T-cell (primary cell): ENCODE results near the gene ZKSCAN5. TPM values are rescaled to one million over a fixed set of nuclear protein-coding genes. Genes with fewer than 3 reads are reported as not detected.
A peak's percentile ranks its signal among the peaks of the same experiment; 100 is the strongest.

Experiments
- ATAC-seq, 4 experiments: fragments of 200-7000 bp in 3 of 4; fragments of 150-1000 bp in 1 of 4; cut with Tn5 transposase; replicated peaks in 1 of 4; 1 replicate in 3 of 4; 2 replicates in 1 of 4; pipeline ENCODE4 v1.10.0; 2021; ENCODE audit warnings: moderate library complexity in 3 of 4, mild to moderate bottlenecking in 2 of 4, moderate number of reproducible peaks in 1 of 4
- CTCF ChIA-PET, 2 donors: fragments of 300-600 bp; sonication (Branson Sonifier 250); formaldehyde crosslinking; loops; one replicate each; lab custom pipeline; 2022; ENCODE audit warnings: antibody characterized with exemption in 2 of 2; lab: Charles Lee
- POLR2A ChIA-PET, 2 donors: fragments of 300-600 bp; sonication (Branson Sonifier 250); formaldehyde crosslinking; loops; one replicate each; lab custom pipeline; 2022; ENCODE audit warnings: antibody characterized with exemption in 2 of 2; lab: Charles Lee
- DNase-seq, 35 experiments: peaks; one replicate each; pipeline versions ENCODE4 v3.0.0 to v3.0.0-alpha.2; 2013 to 2023
- H3K27ac ChIP-seq: one replicate; pipeline ENCODE4 v1.5.1; 2013; ENCODE audit warnings: low read length
- H3K27me3 ChIP-seq, 2 experiments: replicated peaks in 1 of 2; 1 replicate in 1 of 2; 2 replicates in 1 of 2; pipeline versions ENCODE4 v1.6.1 to v1.7.0; 2013; ENCODE audit warnings: low read length in 1 of 2, mixed read lengths in 1 of 2; ENCODE audit not compliant: control insufficient read depth in 2 of 2, insufficient read depth in 2 of 2; ENCODE audit errors: extremely low read depth in 1 of 2
- H3K36me3 ChIP-seq, 2 donors: 1 replicate in 1 of 2; 2 replicates in 1 of 2; pipeline versions ENCODE4 v1.6.1 to v1.7.0; 2013; ENCODE audit warnings: low read length in 1 of 2; ENCODE audit not compliant: control insufficient read depth in 2 of 2, insufficient read depth in 1 of 2; ENCODE audit errors: extremely low read depth in 1 of 2
- H3K4me1 ChIP-seq, 2 experiments: 1 replicate in 1 of 2; 2 replicates in 1 of 2; pipeline versions ENCODE4 v1.6.1 to v1.7.0; 2013; ENCODE audit warnings: low read length in 2 of 2, mixed read lengths in 1 of 2; ENCODE audit not compliant: insufficient read depth in 2 of 2, control insufficient read depth in 1 of 2; ENCODE audit errors: extremely low read depth in 1 of 2
- H3K4me3 ChIP-seq, 2 donors: 1 replicate in 1 of 2; 2 replicates in 1 of 2; pipeline versions ENCODE4 v1.5.1 to v1.7.0; 2013; ENCODE audit warnings: mild to moderate bottlenecking in 2 of 2, low read length in 1 of 2, moderate library complexity in 1 of 2; ENCODE audit not compliant: control insufficient read depth in 1 of 2; ENCODE audit errors: extremely low read depth in 1 of 2
- H3K9me3 ChIP-seq: 2 replicates; pipeline ENCODE4 v1.7.0; 2013
- H3K27ac Mint-ChIP-seq, 2 donors: one replicate each; pipeline ENCODE4 v1.8.0; 2020 to 2021; ENCODE audit warnings: mild to moderate bottlenecking in 2 of 2, mixed read lengths in 2 of 2
- H3K27me3 Mint-ChIP-seq, 2 donors: one replicate each; pipeline ENCODE4 v1.8.0; 2021 to 2022; ENCODE audit warnings: mixed read lengths in 2 of 2
- H3K36me3 Mint-ChIP-seq: one replicate; pipeline ENCODE4 v1.8.0; 2021; ENCODE audit warnings: mixed read lengths
- H3K4me1 Mint-ChIP-seq, 3 donors: one replicate each; pipeline ENCODE4 v1.8.0; 2020 to 2022; ENCODE audit warnings: mixed read lengths in 3 of 3, mild to moderate bottlenecking in 1 of 3
- H3K4me3 Mint-ChIP-seq, 3 donors: one replicate each; pipeline ENCODE4 v1.8.0; 2020 to 2022; ENCODE audit warnings: mild to moderate bottlenecking in 3 of 3, mixed read lengths in 3 of 3, moderate library complexity in 3 of 3
- H3K9me3 Mint-ChIP-seq, 3 donors: one replicate each; pipeline ENCODE4 v1.8.0; 2020 to 2022; ENCODE audit warnings: mixed read lengths in 3 of 3
- WGBS: methylation state at CpG from one replicate; pipeline ENCODE4 v1.1.5; 2013; ENCODE audit warnings: missing lambda C conversion rate; ENCODE audit not compliant: insufficient coverage; 5-methylcytosine and 5-hydroxymethylcytosine counted together
- total RNA-seq, 35 experiments: library from RNA in 6 of 35; stranded (reverse) in 6 of 35; fragments of 120-200 nt in 1 of 35; gene quantifications; one replicate each; pipeline versions ENCODE4 v1.2.1 to v1.2.4 and lab custom pipeline; 2013 to 2026

Gene ZKSCAN5
- total RNA-seq, 5 donors from 2014 or later (not counting 1 experiment from before 2014, with no cell fraction given) = 5.4 to 9.1 (median 8.2) TPM

GRCh38 chr7:99558306-99559174, 54.1 kb downstream of the ZKSCAN5 start, which contains the start of gene ZNF655:
TSS of gene ZNF655 (plus strand) at chr7:99558642. CDS start at chr7:99560560, 1,918 bp downstream.
- peak; percentile 86 to 96 (median 93) for DNase-seq
- WGBS = under 1% methylated on average over 70 of the region's 73 CpGs
- peak within 1 kb of the TSS; percentile 95 for H3K27ac ChIP-seq
- Mint-ChIP-seq H3K4me3 (peak within 1 kb of the TSS; percentile 93 to 99 (median 99)), H3K27me3 (no peaks in the 10 kb centered on the region), H3K9me3 (no peaks in the 10 kb centered on the region), H3K27ac (peak within 1 kb of the TSS; percentile 99 to 100), H3K4me1 (peaks cover 55 to 66% (median 59%) of the 10 kb centered on the region in 3 donors), H3K36me3 (peaks cover 35% of the 10 kb centered on the region)
- peak; percentile 84 to 88 (median 84) for ATAC-seq
- ChIA-PET CTCF (interaction anchor here in 1 of 2 donors (1.0 kb wide), 1 partner anchor 58 kb away, joined by 5 read pairs; the partner anchor contains the start of gene ZSCAN25), POLR2A (interaction anchor here (0.6 to 1.7 kb wide), 7 partner anchors 54 to 1331 kb away, joined by 3 to 12 read pairs (median 3); partner anchors contain the start of genes ZKSCAN5 (in 2 of the 2) and UFSP1 (in 1 of the 2))
- no peaks in the 10 kb centered on the region for H3K27me3 ChIP-seq
- peaks cover 14 to 34% of the 10 kb centered on the region in 2 experiments for H3K4me1 ChIP-seq
- peak within 1 kb of the TSS; percentile 85 to 98 for H3K4me3 ChIP-seq
- no peaks in the 10 kb centered on the region for H3K9me3 ChIP-seq
- H3K36me3 ChIP-seq = peaks cover 9 to 51% of the 10 kb centered on the region in 2 donors

DNA sequence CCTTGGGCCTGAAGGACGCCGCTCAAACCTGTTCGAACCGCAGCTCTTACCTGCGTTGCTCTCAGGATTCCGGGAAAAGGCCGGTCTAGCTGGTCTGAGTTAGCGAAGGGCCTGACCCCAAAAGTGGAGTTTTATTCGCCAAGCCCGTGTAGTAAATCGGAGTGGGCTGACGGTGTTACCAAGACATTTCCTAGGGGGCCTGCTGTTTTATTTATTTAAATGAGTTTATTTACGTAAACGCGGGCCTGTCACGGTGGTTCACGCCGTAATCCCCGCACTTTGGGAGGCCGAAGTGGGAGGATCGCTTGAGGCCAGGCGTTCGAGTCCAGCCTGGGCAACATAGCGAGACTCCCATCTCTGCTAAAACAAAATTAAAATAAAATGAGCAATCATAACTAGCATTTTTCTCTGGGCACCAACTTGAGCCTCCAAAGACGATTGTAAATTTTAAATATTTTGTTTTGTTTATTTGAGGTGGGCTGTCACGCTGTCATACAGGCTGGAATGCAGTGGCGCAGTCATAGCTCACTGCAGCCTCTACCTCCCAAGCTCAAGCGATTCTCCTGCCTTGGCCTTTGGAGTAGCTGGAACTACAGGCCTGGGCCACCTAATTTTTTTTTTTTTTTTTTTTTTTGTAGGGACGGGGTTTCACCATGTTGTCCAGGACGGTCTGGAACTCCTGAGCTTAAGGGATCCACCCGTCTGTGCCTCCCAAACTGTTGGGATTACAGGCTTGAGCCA, 54.9 kb downstream of the ZKSCAN5 start:
- WGBS = 2% methylated on average over 12 of the region's 31 CpGs
- Histone ChIP-seq H3K27ac (peak overlapping the region; percentile 95), H3K9me3 (no peaks in the 10 kb centered on the region), H3K4me3 (peak overlapping the region; percentile 85 to 98), H3K36me3 (peaks cover 12 to 59% of the 10 kb centered on the region in 2 donors), H3K27me3 (no peaks in the 10 kb centered on the region), H3K4me1 (peaks cover 14 to 34% of the 10 kb centered on the region in 2 experiments)
- ChIA-PET POLR2A (interaction anchor here (0.6 kb wide), 4 partner anchors 17 to 1330 kb away, joined by 3 to 8 read pairs (median 6); partner anchors contain the start of gene UFSP1 (in 1 of the 2)), CTCF (interaction anchor here (0.6 to 1.2 kb wide), 8 partner anchors 21 to 523 kb away, joined by 3 to 11 read pairs (median 4); partner anchors contain the start of genes BUD31 (in 1 of the 2) and ZSCAN25 (in 1 of the 2))
- ATAC-seq = no peak
- Mint-ChIP-seq H3K4me1 (peaks cover 63 to 71% (median 67%) of the 10 kb centered on the region in 3 donors), H3K27me3 (no peaks in the 10 kb centered on the region), H3K9me3 (no peaks in the 10 kb centered on the region), H3K36me3 (peaks cover 43% of the 10 kb centered on the region), H3K27ac (peak overlapping the region; percentile 99 to 100), H3K4me3 (peak overlapping the region; percentile 93 to 99 (median 99))
- peak in 4 of 35 experiments; percentile 1 to 50 (median 8) for DNase-seq

DNA sequence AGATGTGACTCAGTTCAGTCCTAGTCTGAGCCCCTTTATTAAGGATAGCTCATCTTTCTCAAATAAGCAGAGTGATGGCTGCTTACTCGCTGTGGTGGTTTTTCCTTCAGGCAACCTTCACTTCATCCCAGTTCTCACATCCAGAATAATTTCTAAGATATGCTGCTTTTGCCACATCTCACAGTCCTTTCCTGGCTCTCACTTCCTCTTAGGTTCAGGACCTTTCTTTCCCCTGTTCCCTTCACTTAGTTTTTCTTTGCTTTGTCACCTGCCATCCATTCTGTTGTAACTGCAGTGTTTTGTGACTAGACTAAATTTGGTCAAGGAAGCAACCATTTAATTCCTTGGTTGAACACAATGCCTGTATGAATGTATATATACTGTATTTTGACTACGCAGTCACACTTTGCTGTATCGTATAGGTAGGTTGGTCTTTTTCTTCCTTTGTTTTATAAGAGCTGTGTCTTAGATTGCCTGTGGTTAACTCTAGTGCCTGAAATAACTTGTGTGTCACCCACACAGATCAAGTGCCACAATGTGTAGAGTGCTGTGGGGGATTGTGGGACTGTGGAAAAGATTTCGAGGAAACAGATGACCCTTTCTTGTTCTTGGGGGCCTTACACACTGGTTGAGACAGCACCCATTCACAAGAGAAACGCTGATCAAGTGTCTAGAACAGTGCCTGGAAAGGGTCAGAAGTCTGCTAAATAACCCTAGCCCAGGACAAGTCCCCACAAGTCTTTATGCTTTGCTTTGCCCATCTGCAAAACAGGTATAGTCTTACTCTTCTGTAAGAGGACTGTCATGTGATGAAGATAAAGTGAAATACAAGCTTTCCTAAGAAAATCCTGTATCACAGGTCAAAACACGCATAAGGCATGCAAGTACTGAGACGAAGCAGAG, 56.6 kb downstream of the ZKSCAN5 start:
- no peaks in the 10 kb centered on the region for H3K9me3 Mint-ChIP-seq
- Histone ChIP-seq H3K36me3 (peaks cover 12 to 58% of the 10 kb centered on the region in 2 donors), H3K9me3 (no peaks in the 10 kb centered on the region), H3K27me3 (no peaks in the 10 kb centered on the region), H3K4me1 (peaks cover 14 to 34% of the 10 kb centered on the region in 2 experiments), H3K27ac (no peak overlapping the region), H3K4me3 (no peak overlapping the region)
- ATAC-seq (no peak), DNase-seq (no peak)
- POLR2A ChIA-PET = interaction anchor here in 1 of 2 donors (0.6 kb wide), 2 partner anchors 38 to 1605 kb away, joined by 5 to 6 read pairs; no protein-coding TSS in a partner anchor
- H3K27me3 Mint-ChIP-seq = no peaks in the 10 kb centered on the region
- CTCF ChIA-PET = no interaction called here
- H3K4me3 Mint-ChIP-seq = peak overlapping the region; percentile 65 to 99 (median 99)
- 75% methylated on average over 1 of the region's 7 CpGs for whole genome bisulfite sequencing
- peaks cover 45% of the 10 kb centered on the region for H3K36me3 Mint-ChIP-seq
- H3K4me1 Mint-ChIP-seq = peaks cover 65 to 67% (median 65%) of the 10 kb centered on the region in 3 donors
- H3K27ac Mint-ChIP-seq = peak overlapping the region; percentile 77 to 100

DNA sequence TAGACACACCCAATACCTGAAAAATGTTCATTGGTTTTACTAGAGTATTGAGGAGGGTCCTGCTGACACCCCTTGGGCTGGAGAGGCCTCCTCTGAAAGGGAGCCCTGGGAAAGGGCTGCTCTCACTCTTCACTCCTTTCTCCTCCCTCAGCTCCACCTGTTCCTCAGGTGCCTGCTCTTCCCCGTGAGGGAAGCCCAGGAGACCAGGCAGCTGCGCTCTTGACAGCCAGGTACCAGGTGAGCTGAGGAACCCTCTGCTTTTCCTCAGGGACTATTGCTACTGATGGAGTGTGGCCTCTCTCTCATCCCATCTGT, 57.2 kb downstream of the ZKSCAN5 start:
- Histone ChIP-seq H3K4me1 (peaks cover 14 to 33% of the 10 kb centered on the region in 2 experiments), H3K27ac (no peak overlapping the region), H3K4me3 (no peak overlapping the region), H3K27me3 (no peaks in the 10 kb centered on the region), H3K36me3 (peaks cover 16 to 62% of the 10 kb centered on the region in 2 donors), H3K9me3 (no peaks in the 10 kb centered on the region)
- Mint-ChIP-seq H3K9me3 (no peaks in the 10 kb centered on the region), H3K4me3 (no peak overlapping the region), H3K4me1 (peaks cover 60 to 63% (median 61%) of the 10 kb centered on the region in 3 donors), H3K36me3 (peaks cover 46% of the 10 kb centered on the region), H3K27ac (peak overlapping the region in 1 of 2 donors; percentile 65), H3K27me3 (no peaks in the 10 kb centered on the region)
- no peak for DNase-seq
- 100% methylated on average over 1 of the region's 2 CpGs for WGBS
- ChIA-PET CTCF (no interaction called here), POLR2A (no interaction called here)
- ATAC-seq = no peak

- H3K27ac Mint-ChIP-seq = peak overlapping the region; percentile 54 to 65
- Histone ChIP-seq H3K4me3 (no peak overlapping the region), H3K27me3 (no peaks in the 10 kb centered on the region), H3K4me1 (peaks cover 10 to 27% of the 10 kb centered on the region in 2 experiments), H3K27ac (no peak overlapping the region), H3K36me3 (peaks cover 16 to 62% of the 10 kb centered on the region in 2 donors), H3K9me3 (no peaks in the 10 kb centered on the region)
- DNase-seq (no peak), ATAC-seq (no peak)
- H3K4me1 Mint-ChIP-seq = peaks cover 55 to 58% (median 55%) of the 10 kb centered on the region in 3 donors
- H3K36me3 Mint-ChIP-seq = peaks cover 46% of the 10 kb centered on the region
- no peak overlapping the region for H3K4me3 Mint-ChIP-seq
- no peaks in the 10 kb centered on the region for H3K27me3 Mint-ChIP-seq
- 83% methylated on average over 2 of the region's 9 CpGs for WGBS
- ChIA-PET POLR2A (no interaction called here), CTCF (no interaction called here)
- H3K9me3 Mint-ChIP-seq = no peaks in the 10 kb centered on the region
These were observed 57.8 kb downstream of the ZKSCAN5 start for GRCh38 chr7:99562114-99562784.
